Astrocyte of the cerebellum (primary cell): ENCODE measurements around the gene SHBG.
A peak's percentile ranks its signal among the peaks of the same experiment; 100 is the strongest.
"Not testable (repeated sequence)": the region's sequence is repeated elsewhere in the genome, so short reads cannot be mapped to it uniquely, and the experiment has no call there.

Experiments
- DNase-seq: peaks from one replicate; pipeline ENCODE4 v3.0.0-alpha.2; 2011; ENCODE audit warnings: low read depth
- H3K4me3 ChIP-seq: 2 replicates; pipeline ENCODE4 v1.5.1; 2011; ENCODE audit warnings: mild to moderate bottlenecking, low read depth, low read length, moderate library complexity
- in situ Hi-C: cut with HindIII; loops from 2 replicates; pipeline ENCODE4 v1.10.0; 2017; ENCODE audit warnings: low sequenced_read_pairs
- TF ChIP-seq, protein P1 (sequence below): IDR thresholded peaks from 2 replicates; pipeline ENCODE4 v1.5.1; 2012; ENCODE audit warnings: low read length, low read depth, moderate library complexity, mild to moderate bottlenecking; ENCODE audit errors: missing control alignments

Gene SHBG

DNA sequence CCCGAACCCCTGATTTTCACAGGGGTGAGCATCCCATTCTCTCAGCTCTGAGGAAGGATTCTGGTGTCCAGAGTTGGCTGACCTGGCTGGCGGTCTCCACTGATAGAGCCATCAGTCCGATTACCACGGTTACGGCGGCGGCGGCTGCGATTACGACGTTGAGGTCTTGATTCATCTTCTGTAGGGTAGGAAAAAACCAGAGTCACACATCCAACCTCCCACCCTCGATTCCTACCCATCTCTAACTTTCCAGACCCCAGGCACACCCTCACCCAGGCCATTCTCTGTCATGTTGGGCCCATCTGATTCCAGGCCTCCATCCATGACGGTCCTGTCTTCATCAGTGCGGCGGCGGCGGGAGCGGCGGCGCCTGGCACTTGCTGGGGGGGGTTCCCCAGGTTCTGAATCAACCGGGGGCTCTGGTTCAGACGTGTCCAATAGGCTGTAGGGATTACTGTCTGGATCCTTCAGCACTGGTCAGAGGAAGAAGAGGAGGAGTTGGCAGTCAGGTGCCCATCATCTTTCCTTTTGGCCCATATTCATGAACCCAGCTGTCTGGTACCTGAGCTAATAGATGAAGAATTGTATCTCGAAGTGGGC is 37.4 kb upstream of the SHBG start:
- in situ Hi-C loops = no loop called here
- no peak for DNase-seq
- H3K4me3 ChIP-seq = no peak overlapping the region
- TF ChIP-seq, protein P1, sequence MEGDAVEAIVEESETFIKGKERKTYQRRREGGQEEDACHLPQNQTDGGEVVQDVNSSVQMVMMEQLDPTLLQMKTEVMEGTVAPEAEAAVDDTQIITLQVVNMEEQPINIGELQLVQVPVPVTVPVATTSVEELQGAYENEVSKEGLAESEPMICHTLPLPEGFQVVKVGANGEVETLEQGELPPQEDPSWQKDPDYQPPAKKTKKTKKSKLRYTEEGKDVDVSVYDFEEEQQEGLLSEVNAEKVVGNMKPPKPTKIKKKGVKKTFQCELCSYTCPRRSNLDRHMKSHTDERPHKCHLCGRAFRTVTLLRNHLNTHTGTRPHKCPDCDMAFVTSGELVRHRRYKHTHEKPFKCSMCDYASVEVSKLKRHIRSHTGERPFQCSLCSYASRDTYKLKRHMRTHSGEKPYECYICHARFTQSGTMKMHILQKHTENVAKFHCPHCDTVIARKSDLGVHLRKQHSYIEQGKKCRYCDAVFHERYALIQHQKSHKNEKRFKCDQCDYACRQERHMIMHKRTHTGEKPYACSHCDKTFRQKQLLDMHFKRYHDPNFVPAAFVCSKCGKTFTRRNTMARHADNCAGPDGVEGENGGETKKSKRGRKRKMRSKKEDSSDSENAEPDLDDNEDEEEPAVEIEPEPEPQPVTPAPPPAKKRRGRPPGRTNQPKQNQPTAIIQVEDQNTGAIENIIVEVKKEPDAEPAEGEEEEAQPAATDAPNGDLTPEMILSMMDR = no peak

DNA sequence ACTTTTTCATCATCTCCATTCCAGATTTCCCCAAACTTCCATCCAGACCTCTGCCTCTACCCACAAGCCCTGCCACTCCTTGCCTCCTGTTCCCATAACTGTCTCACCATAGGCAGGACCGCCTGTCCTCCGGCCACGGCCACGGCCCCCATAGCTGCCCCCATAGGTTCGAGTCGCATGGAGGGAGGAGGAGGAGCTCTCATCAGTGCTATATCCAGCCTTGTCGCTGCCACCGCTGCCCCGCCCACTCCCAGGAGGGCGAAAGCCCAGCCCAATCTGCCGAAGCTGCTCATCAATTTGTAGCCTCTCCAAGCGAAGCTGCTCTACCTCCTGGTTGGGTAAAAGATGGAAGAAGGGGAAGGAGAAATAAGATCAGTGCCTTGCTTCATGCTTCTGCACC is 36.6 kb upstream of the SHBG start:
- H3K4me3 ChIP-seq = no peak overlapping the region
- DNase-seq = no peak
- in situ Hi-C loops = no loop called here
- TF ChIP-seq, protein P1 = no peak

DNA sequence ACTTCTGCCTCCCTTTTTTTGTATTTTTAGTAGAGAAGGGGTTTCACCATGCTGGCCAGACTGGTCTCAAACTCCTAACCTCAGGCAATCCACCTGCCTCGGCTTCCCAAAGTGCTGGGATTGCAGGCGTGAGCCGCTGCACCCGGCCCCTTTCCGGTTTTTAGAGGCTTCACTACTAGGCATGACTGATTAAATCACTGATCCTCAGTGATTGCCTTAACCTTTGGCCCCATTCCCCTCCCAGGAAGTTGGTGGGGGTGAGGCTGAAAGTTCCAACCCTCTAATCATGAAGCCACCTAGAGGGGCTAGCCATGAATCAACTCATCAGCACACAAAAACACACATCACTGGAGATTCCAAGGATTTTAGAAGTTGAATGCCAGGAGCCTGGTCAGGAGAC is 32.4 kb upstream of the SHBG start:
- in situ Hi-C loops, DNase-seq: not testable (repeated sequence)

DNA sequence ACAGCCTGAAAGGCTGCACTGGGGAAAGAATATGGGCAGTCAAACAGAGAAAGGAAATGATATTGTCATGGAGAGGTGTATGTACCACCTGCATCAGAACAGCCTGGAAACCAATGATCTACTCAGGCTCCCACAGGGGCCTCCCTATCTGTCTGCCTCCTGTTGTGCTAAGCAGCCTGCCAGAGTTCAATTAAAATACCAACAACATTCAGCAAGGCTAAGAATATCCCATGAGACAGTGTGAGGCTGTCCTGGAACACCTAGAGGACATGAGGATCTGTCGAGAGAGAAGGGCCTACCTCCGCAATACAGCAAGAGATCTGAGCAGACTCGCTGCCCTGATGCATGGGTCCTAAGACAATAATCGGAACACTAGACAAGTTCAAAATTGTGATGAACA is 23.7 kb upstream of the SHBG start:
- TF ChIP-seq, protein P1 = no peak
- DNase-seq = no peak
- H3K4me3 ChIP-seq = no peak overlapping the region
- in situ Hi-C loops = no loop called here

More for the DNA sequence above, 32.4 kb upstream of the SHBG start:
- not testable (repeated sequence) for H3K4me3 ChIP-seq

DNA sequence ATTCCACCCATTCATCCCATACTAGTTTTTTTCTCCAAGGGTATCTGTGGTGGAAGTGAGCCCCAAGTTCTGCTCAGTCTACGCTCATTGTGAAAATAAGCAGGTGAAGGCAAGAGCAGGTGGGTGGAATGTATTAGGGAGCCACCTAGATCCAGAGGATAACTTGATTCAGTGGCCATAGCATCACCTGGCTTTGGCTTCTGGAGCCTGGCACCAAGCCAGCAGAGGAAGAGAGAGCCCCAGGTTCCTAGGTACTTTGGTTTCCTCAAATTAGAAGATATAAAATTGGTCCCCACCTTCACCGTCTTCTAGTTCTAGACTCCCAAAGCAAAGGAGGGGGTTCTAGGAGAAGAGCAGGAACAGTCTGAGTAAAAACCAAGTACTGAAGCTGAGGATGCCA is 19.3 kb upstream of the SHBG start:
- no peak for DNase-seq
- TF ChIP-seq, protein P1 = no peak
- in situ Hi-C loops = no loop called here
- no peak overlapping the region for H3K4me3 ChIP-seq

DNA sequence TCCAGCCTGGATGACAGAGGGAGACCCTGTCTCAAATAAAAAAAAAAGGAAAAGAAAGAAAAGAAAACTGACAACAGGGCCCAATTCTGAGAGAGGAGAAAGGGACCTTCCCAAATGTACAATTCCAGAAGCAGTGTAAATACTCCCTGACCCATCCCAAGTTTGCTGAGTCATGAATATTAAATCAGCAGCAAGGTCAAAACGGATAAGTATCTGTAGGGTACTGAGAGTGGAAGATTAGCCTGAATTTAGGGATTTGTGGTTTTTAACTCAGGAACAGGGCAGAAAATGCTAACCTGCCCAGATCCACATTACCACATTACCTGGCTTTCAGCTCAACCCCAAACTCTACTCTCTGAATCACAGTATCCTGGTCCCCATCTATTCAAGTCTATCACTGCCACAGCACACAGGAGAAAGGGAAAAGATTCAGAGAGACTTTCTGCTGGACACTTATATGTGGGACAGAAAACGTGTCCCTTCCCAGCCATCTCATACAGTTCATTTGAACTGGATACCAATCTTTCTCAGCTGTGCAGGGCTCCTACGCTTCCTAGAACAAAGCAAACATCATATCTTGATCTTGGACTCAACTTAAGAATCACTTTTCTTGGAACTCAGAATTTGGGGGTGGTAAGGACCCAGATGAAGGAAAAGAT is 18.2 kb upstream of the SHBG start:
- H3K4me3 ChIP-seq = peak overlapping the region; percentile 10
- TF ChIP-seq, protein P1 = no peak
- in situ Hi-C loops = no loop called here
- no peak for DNase-seq

DNA sequence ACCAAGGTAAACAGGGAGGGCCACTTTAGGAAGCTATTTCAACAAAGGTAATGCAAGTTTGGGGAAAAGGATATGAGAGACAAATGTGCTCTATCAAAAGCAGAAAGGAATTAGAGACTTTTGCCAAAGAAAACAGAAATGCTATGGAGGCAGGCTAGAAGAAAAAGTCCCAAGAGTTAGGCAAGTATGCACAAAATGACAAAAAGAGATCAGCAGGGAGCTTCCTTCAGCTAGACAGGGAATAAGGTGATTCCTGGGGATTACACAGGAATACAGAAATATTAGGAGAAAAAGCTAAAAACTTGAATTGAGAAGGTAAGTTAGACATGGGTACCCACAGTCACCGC is 17.7 kb upstream of the SHBG start:
- peak overlapping the region; percentile 10 for H3K4me3 ChIP-seq
- TF ChIP-seq, protein P1 = no peak
- in situ Hi-C loops = no loop called here
- no peak for DNase-seq
